GM10847 (cell line): ENCODE results near the gene PMVK.

ENCODE experiments used
- POLR2A ChIP-seq: IDR thresholded peaks from 2 replicates; pipeline ENCODE4 v1.6.1; 2011; ENCODE audit not compliant: insufficient read length; ENCODE audit errors: extremely low read depth

Gene PMVK

GRCh38 chr1:154936555-154937084, at the start of gene PMVK:
PMVK (minus strand) TSS chr1:154936719; CDS start chr1:154936685, 34 bp downstream.
- TF ChIP-seq POLR2A: peak; percentile 81

GRCh38 chr1:154983776-154984466, 47.4 kb upstream of the PMVK start:
- no peak for TF ChIP-seq POLR2A

GRCh38 chr1:154982897-154983648, 46.6 kb upstream of the PMVK start, which contains the start of gene FLAD1:
FLAD1 (plus strand) TSS chr1:154983344; CDS start chr1:154983695, 351 bp downstream.
- no peak for TF ChIP-seq POLR2A

GRCh38 chr1:154982341-154982740, 45.8 kb upstream of the PMVK start:
- TF ChIP-seq POLR2A: no peak

DNA sequence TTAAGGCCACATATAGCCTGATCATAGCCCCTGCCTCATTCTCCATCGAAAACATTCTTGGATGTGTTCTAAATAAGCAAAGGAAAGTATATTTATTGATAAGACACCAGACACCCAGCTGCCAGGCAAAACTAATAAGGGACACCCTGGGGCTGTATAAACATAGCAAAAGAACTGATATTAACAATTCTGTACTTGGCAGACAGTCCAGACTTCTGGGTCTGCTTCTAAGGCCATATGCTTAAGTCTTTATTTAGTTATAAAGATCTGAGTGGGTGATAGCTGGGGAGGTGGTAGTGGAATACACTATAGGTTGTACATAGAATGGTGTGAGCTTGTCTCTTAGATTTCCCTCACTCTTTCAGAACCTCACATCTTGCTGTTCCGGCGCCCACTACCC, 41.8 kb upstream of the PMVK start:
- no peak for TF ChIP-seq POLR2A

DNA sequence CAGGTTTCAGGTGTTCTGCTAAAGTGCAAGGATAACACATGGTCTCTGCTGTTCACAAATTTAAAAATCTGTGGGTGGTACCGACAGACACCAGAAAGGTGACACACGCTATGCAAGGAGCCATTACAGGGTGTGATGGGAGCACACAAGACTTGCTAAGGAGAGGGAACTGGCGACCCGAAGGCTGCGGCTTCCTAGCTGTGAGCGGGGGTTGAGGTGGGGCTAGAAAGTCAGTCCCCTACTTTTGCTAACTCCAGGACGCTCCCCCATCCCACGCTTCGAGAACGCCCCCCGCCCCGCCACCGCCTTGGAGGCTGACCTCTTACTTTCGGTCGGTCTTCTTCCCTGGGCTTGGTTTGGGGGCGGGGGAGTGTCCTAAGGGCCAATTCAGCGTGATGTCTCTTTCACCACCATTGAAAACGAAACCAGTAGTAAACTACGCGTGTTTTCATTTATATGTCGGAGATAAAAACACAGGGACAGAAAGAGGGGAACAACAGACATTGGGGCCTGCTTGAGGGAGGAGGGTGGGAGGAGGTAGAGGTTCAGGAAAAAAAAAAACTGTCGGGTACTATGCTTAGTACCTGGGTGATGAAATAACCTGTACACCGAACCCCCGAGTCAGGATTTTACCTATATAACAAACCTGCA, 39.0 kb upstream of the PMVK start:
- no peak for TF ChIP-seq POLR2A

DNA sequence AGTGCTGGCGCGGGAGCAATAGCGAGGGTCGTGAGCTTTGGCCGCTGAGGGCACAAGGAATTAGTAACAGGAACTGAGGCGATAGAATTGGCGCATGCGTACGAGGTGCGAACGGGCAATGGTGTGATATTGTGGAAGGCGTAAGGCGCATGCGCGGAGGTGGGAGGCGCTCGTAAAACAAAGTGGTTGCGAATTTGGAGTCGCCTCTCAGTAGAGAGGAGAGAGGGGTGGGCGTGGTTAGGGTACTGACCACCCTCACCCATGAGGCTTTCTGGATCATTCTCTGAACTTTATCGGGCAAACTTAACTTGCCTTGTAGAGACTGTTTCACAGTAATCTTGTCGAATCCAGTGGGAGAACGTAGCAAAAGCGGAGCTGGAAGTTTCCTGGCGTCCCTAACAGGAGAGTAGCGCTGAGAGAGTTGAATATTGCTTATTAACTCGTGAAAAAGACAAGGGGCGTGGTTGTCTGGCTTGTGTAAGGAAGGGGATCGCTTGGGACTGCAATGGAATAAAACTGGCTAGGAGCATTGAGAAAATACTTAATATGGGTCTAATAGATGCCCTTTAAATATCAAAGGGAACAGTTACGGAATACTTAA, 38.4 kb upstream of the PMVK start:
- peak; percentile 31 for TF ChIP-seq POLR2A

- TF ChIP-seq POLR2A: peak; percentile 57
These were observed 37.7 kb upstream of the PMVK start, which contains the start of gene CKS1B for GRCh38 chr1:154974102-154974807. CKS1B (plus strand) TSS chr1:154974681; CDS start chr1:154974746, 65 bp downstream.

DNA sequence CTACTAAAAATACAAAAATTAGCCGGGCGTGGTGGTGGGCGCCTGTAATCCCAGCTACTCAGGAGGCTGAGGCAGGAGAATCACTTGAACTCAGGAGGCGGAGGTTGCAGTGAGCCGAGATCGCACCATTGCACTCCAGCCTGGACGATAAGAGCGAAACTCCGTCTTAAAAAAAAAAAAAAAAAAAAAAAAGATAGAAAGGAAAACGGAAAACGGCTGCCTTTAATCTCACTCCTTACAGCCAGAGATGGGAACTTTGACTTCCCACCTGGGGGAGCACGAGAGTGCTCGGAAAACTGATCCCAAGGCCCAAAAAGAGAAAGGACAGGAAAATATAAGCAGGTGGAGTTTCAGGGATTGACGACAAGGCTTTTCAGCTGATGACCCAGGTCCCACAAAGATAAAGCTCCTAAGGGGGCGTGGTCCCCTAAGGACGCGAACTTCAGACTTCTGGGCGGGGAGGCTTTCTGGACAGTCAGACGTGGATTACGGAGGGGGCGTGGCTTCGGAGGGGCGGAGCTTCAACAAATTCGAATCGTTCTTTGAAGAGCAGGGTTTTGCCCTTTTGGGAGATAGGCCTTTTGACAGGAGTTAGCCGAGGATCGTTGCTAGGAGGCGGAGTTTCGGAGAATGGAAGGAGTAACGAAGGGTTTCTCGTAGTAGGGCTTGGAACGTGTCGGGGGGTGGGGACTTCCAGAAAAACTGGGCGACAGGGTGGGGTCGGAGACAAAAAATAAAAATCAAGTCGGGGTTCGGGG, 37.0 kb upstream of the PMVK start:
- no peak for TF ChIP-seq POLR2A

DNA sequence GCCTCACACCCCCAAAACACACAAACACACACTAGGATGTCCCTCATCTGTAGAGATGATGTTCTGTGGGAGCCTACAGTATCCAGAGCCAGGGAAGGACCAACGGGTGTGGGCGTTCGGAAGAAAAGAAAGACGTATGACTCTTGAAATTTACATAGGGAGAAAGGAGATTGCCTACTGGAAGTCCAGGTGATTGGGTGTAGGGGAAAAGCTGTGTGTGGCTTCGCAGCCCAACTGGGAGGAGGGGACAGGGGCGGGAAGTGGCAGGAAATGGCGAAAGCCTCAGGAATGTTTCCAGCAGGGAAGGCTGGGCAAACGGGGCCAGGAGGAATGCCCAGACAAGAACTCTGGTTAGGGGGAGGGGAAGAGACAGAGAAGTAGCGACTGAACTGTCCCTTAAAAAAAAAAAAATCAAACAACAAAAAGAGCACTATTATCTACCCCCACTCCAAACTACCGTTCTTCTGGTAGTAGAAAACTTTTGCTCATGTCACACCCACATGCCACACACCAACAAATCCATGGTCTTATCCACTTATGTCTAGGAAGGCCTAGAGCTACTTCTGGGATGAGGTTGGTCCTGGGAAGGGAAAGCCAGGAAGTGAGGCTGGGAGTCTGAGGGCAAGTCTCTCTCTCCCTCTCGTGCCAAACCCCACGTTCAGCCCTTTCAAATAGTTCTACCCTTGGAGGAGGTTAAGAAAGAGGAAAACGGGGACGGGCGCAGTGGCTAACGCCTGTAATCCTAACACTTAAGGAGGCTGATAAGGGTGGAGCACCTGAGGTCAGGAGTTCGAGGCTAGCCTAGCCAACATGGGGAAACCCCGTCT, 36.2 kb upstream of the PMVK start:
- TF ChIP-seq POLR2A: no peak

- no peak for TF ChIP-seq POLR2A
These were observed 35.6 kb upstream of the PMVK start for GRCh38 chr1:154972213-154972516.

- no peak for TF ChIP-seq POLR2A
These were observed 35.0 kb upstream of the PMVK start for GRCh38 chr1:154971341-154971998.

DNA sequence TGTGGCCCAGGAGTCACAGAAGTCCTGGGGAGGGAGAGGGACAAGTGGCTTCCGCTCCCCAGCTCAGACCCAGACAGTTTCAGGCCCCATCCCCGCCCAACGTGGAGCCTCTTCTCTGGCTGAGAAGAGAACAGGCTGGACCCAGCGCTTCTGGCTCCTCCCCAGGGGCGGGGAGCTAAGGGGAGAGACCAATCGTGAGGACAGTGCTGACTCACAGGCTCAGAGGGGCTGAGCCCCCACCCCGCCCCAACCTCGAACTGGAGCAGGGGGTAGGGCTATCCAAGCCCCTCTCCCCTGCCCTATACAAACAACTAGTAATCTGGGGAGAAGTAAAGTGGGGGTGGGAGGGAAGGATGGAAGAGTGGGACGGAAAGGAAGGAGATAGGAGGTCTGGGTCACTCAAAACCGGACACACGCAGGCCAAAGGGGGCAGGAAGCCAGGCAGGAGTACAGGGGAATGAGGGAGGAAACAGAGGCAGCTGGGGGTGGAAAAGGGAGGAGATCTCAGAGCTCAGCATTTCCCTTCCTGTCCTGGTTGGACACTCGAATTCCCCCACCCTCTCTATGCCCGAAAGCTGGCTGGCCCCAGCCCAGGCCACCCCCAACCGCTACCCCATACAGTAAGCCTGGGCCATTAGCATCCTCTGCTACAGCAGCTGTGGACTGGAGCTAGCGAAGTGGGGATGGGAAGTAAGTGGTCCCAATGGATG, 34.3 kb upstream of the PMVK start, which contains the start of gene SHC1:
Gene SHC1 (minus strand): TSS at position 117 of the 710 bp plus-strand sequence. CDS start 221 bp downstream, outside the sequence.
- peak; percentile 35 for TF ChIP-seq POLR2A
